Measurements from ENCODE around the gene TXNRD2. TPM values are rescaled to one million over a fixed set of nuclear protein-coding genes. Genes with fewer than 3 reads are reported as not detected.

Gene TXNRD2
- total RNA-seq, 3 donors from 2014 or later (not counting 1 experiment from before 2014, with no cell fraction given) = 23.5 to 37.3 (median 24.4) TPM

DNA sequence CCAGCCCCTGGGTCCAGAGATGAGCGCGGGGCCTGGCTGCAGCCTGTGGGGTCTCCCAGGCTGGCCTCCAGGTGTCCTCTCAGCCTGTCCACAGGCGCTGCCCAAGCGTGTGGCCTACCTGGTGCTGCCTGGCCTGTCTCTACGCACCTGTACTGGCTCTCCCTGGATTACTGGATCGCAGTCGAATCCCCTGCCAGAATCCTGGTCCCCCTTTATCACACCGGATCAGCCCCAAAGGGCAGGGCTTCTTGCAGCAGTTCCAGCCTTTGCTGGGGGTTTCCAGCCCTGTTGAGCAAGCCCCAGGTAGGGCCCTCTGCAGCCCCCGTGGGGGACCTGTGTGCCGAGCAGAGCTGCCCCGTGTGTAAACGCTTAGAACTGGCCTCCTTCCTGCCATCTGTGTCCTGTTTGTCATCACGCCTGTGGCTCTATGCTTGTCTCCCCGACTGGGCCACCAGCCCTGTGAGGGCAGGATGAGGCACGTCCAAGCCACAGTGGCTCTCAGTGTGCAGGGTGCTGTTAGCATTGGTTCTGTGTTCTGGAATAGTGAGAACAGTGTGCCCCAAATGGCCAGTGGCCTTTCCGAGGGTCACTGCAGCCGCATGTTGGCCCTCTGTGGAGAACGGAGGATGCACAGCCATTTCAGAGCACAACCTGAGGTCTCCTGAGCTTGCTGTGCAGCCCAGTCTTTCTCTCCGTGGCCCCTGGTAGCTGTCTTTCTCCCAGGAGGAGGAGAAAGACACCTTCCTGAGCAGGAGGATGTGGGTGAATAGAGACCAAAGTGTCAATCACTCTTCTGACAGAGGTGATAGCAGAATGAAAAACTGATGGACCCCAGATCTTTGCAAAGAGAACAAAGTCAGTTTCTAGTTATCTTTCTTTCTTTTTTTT lies 13.9 kb upstream of the TXNRD2 start:
- Mint-ChIP-seq H3K9me3 (no peaks in the 10 kb centered on the region), H3K4me1 (peaks cover 21 to 29% of the 10 kb centered on the region in 2 donors), H3K36me3 (no peaks in the 10 kb centered on the region), H3K4me3 (peak overlapping the region; percentile 72), H3K27ac (peak overlapping the region; percentile 86 to 91), H3K27me3 (ENCODE audit: low read depth in 2 of 2) (no peaks in the 10 kb centered on the region)
- no peaks in the 10 kb centered on the region for H3K27me3 ChIP-seq (ENCODE audit: control insufficient read depth, insufficient read depth, low read length)
- ATAC-seq (peak; percentile 74 to 82 (median 82)), DNase-seq (peak; percentile 35 to 51)
- 46% methylated on average over 19 of the region's 19 CpGs for WGBS (ENCODE audit: insufficient coverage)
- no peak overlapping the region for H3K4me3 ChIP-seq (ENCODE audit: low read length)
- H3K9me3 ChIP-seq (ENCODE audit: control insufficient read depth, insufficient read depth, low read length) = no peaks in the 10 kb centered on the region
- intact Hi-C loops (cut with micrococcal nuclease) = no loop called here
- peak overlapping the region; percentile 59 for H3K27ac ChIP-seq (ENCODE audit: low read length)
- H3K4me1 ChIP-seq (ENCODE audit: control insufficient read depth, insufficient read depth, low read length) = peaks cover 36% of the 10 kb centered on the region
- peaks cover 4% of the 10 kb centered on the region for H3K36me3 ChIP-seq (ENCODE audit: control insufficient read depth, insufficient read depth, low read length)
- TF ChIP-seq, protein P1, sequence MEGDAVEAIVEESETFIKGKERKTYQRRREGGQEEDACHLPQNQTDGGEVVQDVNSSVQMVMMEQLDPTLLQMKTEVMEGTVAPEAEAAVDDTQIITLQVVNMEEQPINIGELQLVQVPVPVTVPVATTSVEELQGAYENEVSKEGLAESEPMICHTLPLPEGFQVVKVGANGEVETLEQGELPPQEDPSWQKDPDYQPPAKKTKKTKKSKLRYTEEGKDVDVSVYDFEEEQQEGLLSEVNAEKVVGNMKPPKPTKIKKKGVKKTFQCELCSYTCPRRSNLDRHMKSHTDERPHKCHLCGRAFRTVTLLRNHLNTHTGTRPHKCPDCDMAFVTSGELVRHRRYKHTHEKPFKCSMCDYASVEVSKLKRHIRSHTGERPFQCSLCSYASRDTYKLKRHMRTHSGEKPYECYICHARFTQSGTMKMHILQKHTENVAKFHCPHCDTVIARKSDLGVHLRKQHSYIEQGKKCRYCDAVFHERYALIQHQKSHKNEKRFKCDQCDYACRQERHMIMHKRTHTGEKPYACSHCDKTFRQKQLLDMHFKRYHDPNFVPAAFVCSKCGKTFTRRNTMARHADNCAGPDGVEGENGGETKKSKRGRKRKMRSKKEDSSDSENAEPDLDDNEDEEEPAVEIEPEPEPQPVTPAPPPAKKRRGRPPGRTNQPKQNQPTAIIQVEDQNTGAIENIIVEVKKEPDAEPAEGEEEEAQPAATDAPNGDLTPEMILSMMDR (IDR thresholded peaks at IDR 0.05) = no peak

DNA sequence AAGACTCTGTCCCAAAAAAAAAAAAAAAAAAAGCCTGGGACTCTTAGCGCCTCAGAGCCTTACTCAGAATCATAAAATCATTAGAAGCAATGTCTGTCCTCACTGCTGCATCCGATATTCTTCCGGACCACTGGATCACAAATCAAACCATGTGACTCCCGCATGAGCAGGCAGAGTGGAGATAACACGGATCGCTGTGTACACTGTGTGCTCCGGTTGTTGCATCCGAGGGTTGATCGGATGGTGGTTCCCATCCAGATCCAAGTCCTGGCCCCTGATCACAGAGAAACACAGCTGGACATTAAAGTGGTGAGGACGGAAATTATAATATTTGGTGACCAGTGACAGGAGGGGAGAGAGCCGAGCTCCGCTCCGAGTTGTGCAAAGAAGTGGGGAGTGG lies 9.7 kb upstream of the TXNRD2 start:
- Histone ChIP-seq H3K36me3 (ENCODE audit: control insufficient read depth, insufficient read depth, low read length) (peaks cover 4% of the 10 kb centered on the region), H3K27ac (ENCODE audit: low read length) (no peak overlapping the region), H3K4me1 (ENCODE audit: control insufficient read depth, insufficient read depth, low read length) (peaks cover 29% of the 10 kb centered on the region), H3K4me3 (ENCODE audit: low read length) (no peak overlapping the region), H3K9me3 (ENCODE audit: control insufficient read depth, insufficient read depth, low read length) (no peaks in the 10 kb centered on the region), H3K27me3 (ENCODE audit: control insufficient read depth, insufficient read depth, low read length) (no peaks in the 10 kb centered on the region)
- WGBS (ENCODE audit: insufficient coverage) = 98% methylated on average over 13 of the region's 13 CpGs
- intact Hi-C loops (cut with micrococcal nuclease) = no loop called here
- Mint-ChIP-seq H3K27me3 (ENCODE audit: low read depth in 2 of 2) (no peaks in the 10 kb centered on the region), H3K4me1 (peaks cover 24 to 38% of the 10 kb centered on the region in 2 donors), H3K9me3 (no peaks in the 10 kb centered on the region), H3K27ac (no peak overlapping the region), H3K36me3 (no peaks in the 10 kb centered on the region), H3K4me3 (no peak overlapping the region)
- ATAC-seq (no peak), DNase-seq (no peak)
- TF ChIP-seq, protein P1 (IDR thresholded peaks at IDR 0.05) = no peak

DNA sequence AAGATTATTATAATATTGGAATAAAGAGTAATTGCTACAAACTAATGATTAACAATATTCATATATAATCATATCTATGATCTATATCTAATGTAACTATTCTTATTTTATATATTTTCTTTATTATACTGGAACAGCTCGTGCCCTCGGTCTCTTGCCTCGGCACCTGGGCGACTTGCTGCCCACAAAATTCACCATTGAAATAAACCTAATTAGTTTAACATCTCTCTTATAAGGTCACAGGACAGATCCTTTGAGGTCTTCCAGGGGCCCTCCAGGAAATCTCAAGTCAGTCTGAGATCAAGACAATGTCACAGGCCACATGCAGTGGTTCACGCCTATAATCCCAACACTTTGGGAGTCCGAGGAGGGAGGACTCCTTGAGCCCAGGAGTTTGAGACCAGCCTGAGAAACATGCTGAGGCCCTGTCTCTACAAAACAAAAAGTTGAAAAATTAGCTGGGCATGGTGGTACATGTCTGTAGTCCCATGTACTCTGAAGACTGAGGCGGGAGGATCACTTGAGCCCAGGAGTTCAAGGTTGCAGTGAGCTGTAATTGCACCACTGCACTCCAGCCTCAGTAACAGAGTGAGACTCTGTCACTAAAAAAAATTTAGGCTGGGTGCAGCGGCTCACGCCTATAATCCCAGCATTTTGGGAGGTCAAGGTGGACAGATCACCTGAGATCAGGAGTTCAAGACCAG lies 6.6 kb upstream of the TXNRD2 start:
- DNase-seq = no peak
- H3K4me3 Mint-ChIP-seq = no peak overlapping the region
- WGBS (ENCODE audit: insufficient coverage) = 90% methylated on average over 9 of the region's 9 CpGs
- H3K9me3 Mint-ChIP-seq = no peaks in the 10 kb centered on the region
- ATAC-seq = no peak
- Histone ChIP-seq H3K4me3 (ENCODE audit: low read length) (no peak overlapping the region), H3K27me3 (ENCODE audit: control insufficient read depth, insufficient read depth, low read length) (no peaks in the 10 kb centered on the region), H3K4me1 (ENCODE audit: control insufficient read depth, insufficient read depth, low read length) (peaks cover 15% of the 10 kb centered on the region), H3K27ac (ENCODE audit: low read length) (no peak overlapping the region), H3K36me3 (ENCODE audit: control insufficient read depth, insufficient read depth, low read length) (peaks cover 4% of the 10 kb centered on the region), H3K9me3 (ENCODE audit: control insufficient read depth, insufficient read depth, low read length) (no peaks in the 10 kb centered on the region)
- intact Hi-C loops (cut with micrococcal nuclease) = no loop called here
- no peaks in the 10 kb centered on the region for H3K36me3 Mint-ChIP-seq
- no peaks in the 10 kb centered on the region for H3K27me3 Mint-ChIP-seq (ENCODE audit: low read depth in 2 of 2)
- H3K27ac Mint-ChIP-seq = no peak overlapping the region
- peaks cover 15 to 21% of the 10 kb centered on the region in 2 donors for H3K4me1 Mint-ChIP-seq
- TF ChIP-seq, protein P1 (IDR thresholded peaks at IDR 0.05) = peak; percentile 64
